ENCODE measurements around the gene SASH1. TPM values are rescaled to one million over a fixed set of nuclear protein-coding genes. Genes with fewer than 3 reads are reported as not detected.

SASH1 gene
- total and polyA plus RNA-seq, 2 of the 8 experiments (the other 6 are each of a cell fraction or from before 2014, with no cell fraction given), result 6.0 to 20.2 TPM

GRCh38 chr6:148523048-148523447 lies 180.4 kb downstream of the SASH1 start (continued):
- TF ChIP-seq RXRA (IDR thresholded peaks at IDR 0.05; ENCODE audit: insufficient read depth, low read depth, low read length), result no peak
- TF ChIP-seq E2F6 (IDR thresholded peaks at IDR 0.05), result no peak
- TF ChIP-seq CTBP2 (IDR thresholded peaks at IDR 0.05; ENCODE audit: borderline replicate concordance, insufficient read depth, insufficient read length, low read length), result no peak
- no peak for TF ChIP-seq RFX5 (IDR thresholded peaks at IDR 0.05; ENCODE audit: borderline replicate concordance, low read depth, low read length)
- no peak for TF ChIP-seq NRF1 (IDR thresholded peaks at IDR 0.05; ENCODE audit: low read depth, low read length)

Data from H1 (cell line).